Adrenal gland (tissue), 5 donors: ENCODE measurements around the gene PPP1R12B.

ENCODE experiments used
- POLR2A ChIP-seq, 2 donors: fragments of 450-650 bp; IDR thresholded peaks; one replicate each; pipeline ENCODE4 v1.6.1; 2017; ENCODE audit warnings: antibody characterized with exemption in 2 of 2, mild to moderate bottlenecking in 2 of 2, moderate library complexity in 1 of 2
- TF ChIP-seq, protein P1 (sequence below), 6 experiments: fragments of 450-650 bp in 4 of 6; fragments of 200-600 bp in 2 of 6; sonication (generic) in 1 of 6; IDR thresholded peaks; 1 replicate in 5 of 6; 2 replicates in 1 of 6; pipeline versions ENCODE4 v1.5.1 to v1.8.0; 2016 to 2021; ENCODE audit warnings: antibody characterized with exemption in 6 of 6, mild to moderate bottlenecking in 2 of 6, moderate library complexity in 1 of 6
- donor health status: DM: no; HTN: no; CAD: no.

DNA sequence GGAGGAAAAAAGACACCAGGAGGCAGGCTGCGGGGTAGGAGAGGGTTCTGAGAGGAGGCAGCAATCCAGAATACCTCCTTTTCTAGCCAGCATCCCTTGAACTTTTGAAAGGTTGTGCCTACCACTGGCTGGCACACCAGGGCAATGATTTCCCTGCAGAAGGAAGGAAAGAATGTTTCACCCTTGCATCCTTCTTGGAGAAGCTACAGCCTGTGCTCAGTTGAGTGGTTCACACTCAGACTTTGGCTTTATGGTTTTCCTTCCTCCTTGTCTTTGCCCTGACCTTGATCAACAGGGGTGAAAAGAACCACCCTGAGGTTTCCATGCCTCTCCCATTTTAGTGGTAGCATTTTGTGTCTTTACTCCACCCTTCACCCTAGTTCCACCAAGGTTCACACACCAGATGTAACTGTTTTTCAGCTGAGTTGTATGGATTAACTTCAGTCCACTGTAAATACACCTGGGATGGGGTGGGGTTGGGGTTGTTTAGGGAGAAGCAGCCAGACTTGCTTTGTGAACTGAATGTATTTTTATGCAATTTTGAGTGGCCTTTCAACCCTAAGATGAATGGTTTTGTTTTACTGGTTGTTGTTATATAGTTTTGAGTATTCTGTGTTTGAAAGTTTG lies 239.5 kb downstream of the PPP1R12B start:
- no peak for TF ChIP-seq POLR2A (IDR thresholded peaks at IDR 0.05)
- TF ChIP-seq, protein P1, sequence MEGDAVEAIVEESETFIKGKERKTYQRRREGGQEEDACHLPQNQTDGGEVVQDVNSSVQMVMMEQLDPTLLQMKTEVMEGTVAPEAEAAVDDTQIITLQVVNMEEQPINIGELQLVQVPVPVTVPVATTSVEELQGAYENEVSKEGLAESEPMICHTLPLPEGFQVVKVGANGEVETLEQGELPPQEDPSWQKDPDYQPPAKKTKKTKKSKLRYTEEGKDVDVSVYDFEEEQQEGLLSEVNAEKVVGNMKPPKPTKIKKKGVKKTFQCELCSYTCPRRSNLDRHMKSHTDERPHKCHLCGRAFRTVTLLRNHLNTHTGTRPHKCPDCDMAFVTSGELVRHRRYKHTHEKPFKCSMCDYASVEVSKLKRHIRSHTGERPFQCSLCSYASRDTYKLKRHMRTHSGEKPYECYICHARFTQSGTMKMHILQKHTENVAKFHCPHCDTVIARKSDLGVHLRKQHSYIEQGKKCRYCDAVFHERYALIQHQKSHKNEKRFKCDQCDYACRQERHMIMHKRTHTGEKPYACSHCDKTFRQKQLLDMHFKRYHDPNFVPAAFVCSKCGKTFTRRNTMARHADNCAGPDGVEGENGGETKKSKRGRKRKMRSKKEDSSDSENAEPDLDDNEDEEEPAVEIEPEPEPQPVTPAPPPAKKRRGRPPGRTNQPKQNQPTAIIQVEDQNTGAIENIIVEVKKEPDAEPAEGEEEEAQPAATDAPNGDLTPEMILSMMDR (IDR thresholded peaks at IDR 0.05), result no peak
